ENCODE data around the gene ABCA12.
"Not testable (repeated sequence)": the region's sequence is repeated elsewhere in the genome, so short reads cannot be mapped to it uniquely, and the experiment has no call there.

ABCA12 gene

GRCh38 chr2:215138479-215138878 is at the start of gene ABCA12:
Gene ABCA12 (minus strand): TSS chr2:215138626. CDS start chr2:215138208, 418 bp downstream.
- peak; percentile 11 to 78 for DNase-seq (ENCODE audit: low read depth in 1 of 2, low spot score in 1 of 2)
- TF ChIP-seq JUND (IDR thresholded peaks at IDR 0.05; ENCODE audit: low read depth): no peak
- in situ Hi-C loops (cut with HindIII; ENCODE audit: low pct_unique_long_range_greater_than_20kb, low sequenced_read_pairs): no loop called here

- in situ Hi-C loops (cut with HindIII; ENCODE audit: low pct_unique_long_range_greater_than_20kb, low sequenced_read_pairs): no loop called here
- DNase-seq (ENCODE audit: low read depth in 1 of 2, low spot score in 1 of 2): no peak
- TF ChIP-seq JUND (IDR thresholded peaks at IDR 0.05; ENCODE audit: low read depth): no peak
Measured at GRCh38 chr2:215188078-215188477, 49.7 kb upstream of the ABCA12 start.

- in situ Hi-C loops (cut with HindIII; ENCODE audit: low pct_unique_long_range_greater_than_20kb, low sequenced_read_pairs): no loop called here
- no peak for TF ChIP-seq JUND (IDR thresholded peaks at IDR 0.05; ENCODE audit: low read depth)
- no peak for DNase-seq (ENCODE audit: low read depth in 1 of 2, low spot score in 1 of 2)
Measured at GRCh38 chr2:215186021-215186420, 47.6 kb upstream of the ABCA12 start.

- no peak for TF ChIP-seq JUND (IDR thresholded peaks at IDR 0.05; ENCODE audit: low read depth)
- DNase-seq (ENCODE audit: low read depth in 1 of 2, low spot score in 1 of 2): no peak
- in situ Hi-C loops (cut with HindIII; ENCODE audit: low pct_unique_long_range_greater_than_20kb, low sequenced_read_pairs): no loop called here
Measured at GRCh38 chr2:215178121-215178520, 39.7 kb upstream of the ABCA12 start.

GRCh38 chr2:215171796-215172195 is 33.4 kb upstream of the ABCA12 start:
- peak in 1 of 2 experiments; percentile 65 for DNase-seq (ENCODE audit: low read depth in 1 of 2, low spot score in 1 of 2)
- in situ Hi-C loops (cut with HindIII; ENCODE audit: low pct_unique_long_range_greater_than_20kb, low sequenced_read_pairs): no loop called here
- no peak for TF ChIP-seq JUND (IDR thresholded peaks at IDR 0.05; ENCODE audit: low read depth)

GRCh38 chr2:215171151-215171550 is 32.7 kb upstream of the ABCA12 start:
- in situ Hi-C loops (cut with HindIII; ENCODE audit: low pct_unique_long_range_greater_than_20kb, low sequenced_read_pairs): no loop called here
- TF ChIP-seq JUND (IDR thresholded peaks at IDR 0.05; ENCODE audit: low read depth): no peak
- no peak for DNase-seq (ENCODE audit: low read depth in 1 of 2, low spot score in 1 of 2)

GRCh38 chr2:215166505-215166904 is 28.1 kb upstream of the ABCA12 start:
- DNase-seq (ENCODE audit: low read depth in 1 of 2, low spot score in 1 of 2): peak in 1 of 2 experiments; percentile 82
- in situ Hi-C loops (cut with HindIII; ENCODE audit: low pct_unique_long_range_greater_than_20kb, low sequenced_read_pairs): not testable (repeated sequence)
- peak; percentile 94 for TF ChIP-seq JUND (IDR thresholded peaks at IDR 0.05; ENCODE audit: low read depth)

- in situ Hi-C loops (cut with HindIII; ENCODE audit: low pct_unique_long_range_greater_than_20kb, low sequenced_read_pairs): not testable (repeated sequence)
Measured at GRCh38 chr2:215163319-215163718, 24.9 kb upstream of the ABCA12 start.

GRCh38 chr2:215161301-215161829 is 22.9 kb upstream of the ABCA12 start:
- DNase-seq (ENCODE audit: low read depth in 1 of 2, low spot score in 1 of 2): peak in 1 of 2 experiments; percentile 5
- in situ Hi-C loops (cut with HindIII; ENCODE audit: low pct_unique_long_range_greater_than_20kb, low sequenced_read_pairs): no loop called here
- no peak for TF ChIP-seq JUND (IDR thresholded peaks at IDR 0.05; ENCODE audit: low read depth)

More at GRCh38 chr2:215163319-215163718, 24.9 kb upstream of the ABCA12 start:
- DNase-seq (ENCODE audit: low read depth in 1 of 2, low spot score in 1 of 2): not testable (repeated sequence)

- no peak for DNase-seq (ENCODE audit: low read depth in 1 of 2, low spot score in 1 of 2)
- in situ Hi-C loops (cut with HindIII; ENCODE audit: low pct_unique_long_range_greater_than_20kb, low sequenced_read_pairs): no loop called here
- TF ChIP-seq JUND (IDR thresholded peaks at IDR 0.05; ENCODE audit: low read depth): no peak
Measured at GRCh38 chr2:215160081-215160480, 21.7 kb upstream of the ABCA12 start.

GRCh38 chr2:215156453-215156852 is 18.0 kb upstream of the ABCA12 start:
- in situ Hi-C loops (cut with HindIII; ENCODE audit: low pct_unique_long_range_greater_than_20kb, low sequenced_read_pairs): no loop called here
- no peak for DNase-seq (ENCODE audit: low read depth in 1 of 2, low spot score in 1 of 2)
- TF ChIP-seq JUND (IDR thresholded peaks at IDR 0.05; ENCODE audit: low read depth): no peak

GRCh38 chr2:215149894-215150293 is 11.5 kb upstream of the ABCA12 start:
- in situ Hi-C loops (cut with HindIII; ENCODE audit: low pct_unique_long_range_greater_than_20kb, low sequenced_read_pairs): no loop called here
- no peak for DNase-seq (ENCODE audit: low read depth in 1 of 2, low spot score in 1 of 2)
- TF ChIP-seq JUND (IDR thresholded peaks at IDR 0.05; ENCODE audit: low read depth): no peak

GRCh38 chr2:215149486-215149885 is 11.1 kb upstream of the ABCA12 start:
- no peak for TF ChIP-seq JUND (IDR thresholded peaks at IDR 0.05; ENCODE audit: low read depth)
- no peak for DNase-seq (ENCODE audit: low read depth in 1 of 2, low spot score in 1 of 2)
- in situ Hi-C loops (cut with HindIII; ENCODE audit: low pct_unique_long_range_greater_than_20kb, low sequenced_read_pairs): no loop called here

- TF ChIP-seq JUND (IDR thresholded peaks at IDR 0.05; ENCODE audit: low read depth): no peak
- no peak for DNase-seq (ENCODE audit: low read depth in 1 of 2, low spot score in 1 of 2)
- in situ Hi-C loops (cut with HindIII; ENCODE audit: low pct_unique_long_range_greater_than_20kb, low sequenced_read_pairs): no loop called here
Measured at GRCh38 chr2:215149060-215149459, 10.6 kb upstream of the ABCA12 start.

Data from T47D (cell line).